ENCODE data around the gene GAST. TPM values are rescaled to one million over a fixed set of nuclear protein-coding genes. Genes with fewer than 3 reads are reported as not detected.

GAST gene
- total and polyA plus RNA-seq, 10 of the 15 experiments (the other 5 are each of a cell fraction or from before 2014, with no cell fraction given): not detected

- CTCF ChIA-PET: interaction anchor here (0.6 kb wide), 1 partner anchor 9 kb away, joined by 3 read pairs; no protein-coding TSS in a partner anchor
- Histone ChIP-seq H4K20me1 (ENCODE audit: control insufficient read depth, insufficient read depth) (no peaks in the 10 kb centered on the region), H3K4me2 (ENCODE audit: control insufficient read depth, insufficient read depth) (no peak overlapping the region), H3K4me3 (no peak overlapping the region), H3K27me3 (replicated peaks in 1 of 2; ENCODE audit: control insufficient read depth in 2 of 2, insufficient read depth in 2 of 2, low read length in 1 of 2) (peaks cover 5 to 11% of the 10 kb centered on the region in 2 experiments; a peak in 3 of 4 replicates), H3K79me2 (ENCODE audit: control insufficient read depth, insufficient read depth, low read length) (no peaks in the 10 kb centered on the region), H3K27ac (ENCODE audit: control insufficient read depth, insufficient read depth) (no peak overlapping the region), H3K9me3 (replicated peaks; ENCODE audit: control insufficient read depth, insufficient read depth, low read length) (no peaks in the 10 kb centered on the region), H3K36me3 (ENCODE audit: control insufficient read depth in 2 of 2, insufficient read depth in 2 of 2, low read length in 1 of 2) (no peaks in the 10 kb centered on the region), H3K4me1 (ENCODE audit: control insufficient read depth, insufficient read depth, low read length) (no peaks in the 10 kb centered on the region), H3K9ac (ENCODE audit: control insufficient read depth, insufficient read depth, low read length) (no peak overlapping the region), H2AFZ (ENCODE audit: control insufficient read depth, low read depth, low read length) (no peak overlapping the region)
- intact Hi-C loops (cut with micrococcal nuclease; ENCODE audit: unreplicated experiment) (no loop called here), in situ Hi-C loops (cut with MboI) (no loop called here)
- WGBS (ENCODE audit: insufficient coverage, insufficient replicate concordance, low lambda C conversion rate, missing lambda C conversion rate): 0% methylated on average over 4 of the region's 4 CpGs
- POLR2A ChIA-PET: no interaction called here
- ATAC-seq (peak; percentile 32; the same call in 2 of the 3 replicates), DNase-seq (ENCODE audit: low read depth, low spot score) (no peak), FAIRE-seq (no peak)
- no peak for TF ChIP-seq MYC (IDR thresholded peaks at IDR 0.05; ENCODE audit: insufficient read depth, insufficient read length, insufficient replicate concordance, low read length, severe bottlenecking)
- no peak for TF ChIP-seq PKNOX1 (IDR thresholded peaks at IDR 0.05)
- no peak for TF ChIP-seq CHD1 (IDR thresholded peaks at IDR 0.05; ENCODE audit: low read depth, low read length)
- no peak for TF ChIP-seq ETV6 (conservative IDR thresholded peaks at IDR 0.05 in 1 of 2, IDR thresholded peaks at IDR 0.05 in 1 of 2; ENCODE audit: borderline replicate concordance in 1 of 2, low read depth in 1 of 2)
- TF ChIP-seq RELA (IDR thresholded peaks at IDR 0.05; ENCODE audit: borderline replicate concordance, partially characterized antibody): no peak
- no peak for TF ChIP-seq NRF1 (conservative IDR thresholded peaks at IDR 0.05; ENCODE audit: low read depth, low read length)
- TF ChIP-seq RAD21 (IDR thresholded peaks at IDR 0.05; ENCODE audit: insufficient read depth, low read depth, low read length): no peak
- no peak for TF ChIP-seq PAX8 (IDR thresholded peaks at IDR 0.05)
- TF ChIP-seq NR2F1 (conservative IDR thresholded peaks at IDR 0.05): no peak
- SMC1A ChIA-PET (ENCODE audit: uncharacterized antibody, unreplicated experiment): no interaction called here
- RAD21 ChIA-PET (ENCODE audit: unreplicated experiment): no interaction called here
- BruUV-seq (replicated peaks): no TSS peak
Observed at GRCh38 chr17:41730479-41730878, 18.3 kb downstream of the GAST start.

Data from GM12878 (cell line).